Measurements from ENCODE around the gene XKRX. TPM values are rescaled to one million over a fixed set of nuclear protein-coding genes. Genes with fewer than 3 reads are reported as not detected.

Gene XKRX
- total RNA-seq, 3 donors from 2014 or later: 0.73 to 3.4 (median 3.3) TPM

GRCh38 chrX:100870527-100870926, 58.2 kb downstream of the XKRX start:
- H3K9me3 ChIP-seq: no peaks in the 10 kb centered on the region
- no peak for TF ChIP-seq CTCF (IDR thresholded peaks at IDR 0.05)
- H3K36me3 ChIP-seq (ENCODE audit: low read depth): no peaks in the 10 kb centered on the region
- ATAC-seq: no peak
- intact Hi-C loops (cut with DNase I, micrococcal nuclease): no loop called here
- H3K4me1 ChIP-seq (ENCODE audit: low read depth): no peaks in the 10 kb centered on the region
- DNase-seq: no peak
- no peak overlapping the region for H3K4me3 ChIP-seq

- peak; percentile 76 for ATAC-seq
- peak in 2 of 3 donors; percentile 25 to 28 for DNase-seq
- no peak for TF ChIP-seq CTCF (IDR thresholded peaks at IDR 0.05)
- intact Hi-C loops (cut with DNase I, micrococcal nuclease): no loop called here
- no peaks in the 10 kb centered on the region for H3K4me1 ChIP-seq (ENCODE audit: low read depth)
- no peak overlapping the region for H3K4me3 ChIP-seq
- H3K36me3 ChIP-seq (ENCODE audit: low read depth): no peaks in the 10 kb centered on the region
- no peaks in the 10 kb centered on the region for H3K9me3 ChIP-seq
Observed at GRCh38 chrX:100868273-100868672, 60.4 kb downstream of the XKRX start.

GRCh38 chrX:100864657-100865391, 63.9 kb downstream of the XKRX start:
- ATAC-seq: no peak
- Histone ChIP-seq H3K4me1 (ENCODE audit: low read depth) (no peaks in the 10 kb centered on the region), H3K36me3 (ENCODE audit: low read depth) (no peaks in the 10 kb centered on the region), H3K4me3 (no peak overlapping the region), H3K9me3 (no peaks in the 10 kb centered on the region)
- no peak for TF ChIP-seq CTCF (IDR thresholded peaks at IDR 0.05)
- no peak for DNase-seq
- intact Hi-C loops (cut with DNase I, micrococcal nuclease): no loop called here

Other genes starting within 250 kb of the XKRX start
- gene SYTL4, start 196.8 kb downstream of the XKRX start, total RNA-seq: 10 to 100 TPM; 35.7 to 47.1 (median 44.3) TPM
- 10 to 100 TPM; 16.7 to 24.0 (median 23.9) TPM for gene CSTF2, start 108.5 kb downstream of the XKRX start, total RNA-seq
- 100 to 1,000 TPM in 1 of 3 donors, 10 to 100 TPM in 2; 27.8 to 109 (median 96.7) TPM for gene NOX1, start 54.6 kb downstream of the XKRX start, total RNA-seq
- gene ARL13A, start 40.8 kb upstream of the XKRX start, total RNA-seq: not detected
- 10 to 100 TPM; 21.9 to 29.4 (median 26.7) TPM for gene TRMT2B, start 123.2 kb upstream of the XKRX start, total RNA-seq
- gene TMEM35A, start 150.0 kb upstream of the XKRX start, total RNA-seq: 10 to 100 TPM in 1 of 3 donors, 1 to 10 TPM in 2; 1.4 to 40.6 (median 3.0) TPM
- gene CENPI, start 169.3 kb upstream of the XKRX start, total RNA-seq: 1 to 10 TPM; 2.2 to 6.9 (median 2.8) TPM